Stimulated activated CD4-positive, alpha-beta T cell treated with anti-CD3 and anti-CD28 coated beads, TNF-alpha, amount 100 ng/mL, for 48 hours (primary cell): ENCODE data around the gene BBS4.
"Not testable (repeated sequence)": the region's sequence is repeated elsewhere in the genome, so short reads cannot be mapped to it uniquely, and the experiment has no call there.

ENCODE experiments used
- DNase-seq, 3 donors: peaks; one replicate each; pipeline ENCODE4 v3.0.0-alpha.2; 2020; ENCODE audit warnings: low read depth in 3 of 3

The BBS4 gene, protein sequence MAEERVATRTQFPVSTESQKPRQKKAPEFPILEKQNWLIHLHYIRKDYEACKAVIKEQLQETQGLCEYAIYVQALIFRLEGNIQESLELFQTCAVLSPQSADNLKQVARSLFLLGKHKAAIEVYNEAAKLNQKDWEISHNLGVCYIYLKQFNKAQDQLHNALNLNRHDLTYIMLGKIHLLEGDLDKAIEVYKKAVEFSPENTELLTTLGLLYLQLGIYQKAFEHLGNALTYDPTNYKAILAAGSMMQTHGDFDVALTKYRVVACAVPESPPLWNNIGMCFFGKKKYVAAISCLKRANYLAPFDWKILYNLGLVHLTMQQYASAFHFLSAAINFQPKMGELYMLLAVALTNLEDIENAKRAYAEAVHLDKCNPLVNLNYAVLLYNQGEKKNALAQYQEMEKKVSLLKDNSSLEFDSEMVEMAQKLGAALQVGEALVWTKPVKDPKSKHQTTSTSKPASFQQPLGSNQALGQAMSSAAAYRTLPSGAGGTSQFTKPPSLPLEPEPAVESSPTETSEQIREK

DNA sequence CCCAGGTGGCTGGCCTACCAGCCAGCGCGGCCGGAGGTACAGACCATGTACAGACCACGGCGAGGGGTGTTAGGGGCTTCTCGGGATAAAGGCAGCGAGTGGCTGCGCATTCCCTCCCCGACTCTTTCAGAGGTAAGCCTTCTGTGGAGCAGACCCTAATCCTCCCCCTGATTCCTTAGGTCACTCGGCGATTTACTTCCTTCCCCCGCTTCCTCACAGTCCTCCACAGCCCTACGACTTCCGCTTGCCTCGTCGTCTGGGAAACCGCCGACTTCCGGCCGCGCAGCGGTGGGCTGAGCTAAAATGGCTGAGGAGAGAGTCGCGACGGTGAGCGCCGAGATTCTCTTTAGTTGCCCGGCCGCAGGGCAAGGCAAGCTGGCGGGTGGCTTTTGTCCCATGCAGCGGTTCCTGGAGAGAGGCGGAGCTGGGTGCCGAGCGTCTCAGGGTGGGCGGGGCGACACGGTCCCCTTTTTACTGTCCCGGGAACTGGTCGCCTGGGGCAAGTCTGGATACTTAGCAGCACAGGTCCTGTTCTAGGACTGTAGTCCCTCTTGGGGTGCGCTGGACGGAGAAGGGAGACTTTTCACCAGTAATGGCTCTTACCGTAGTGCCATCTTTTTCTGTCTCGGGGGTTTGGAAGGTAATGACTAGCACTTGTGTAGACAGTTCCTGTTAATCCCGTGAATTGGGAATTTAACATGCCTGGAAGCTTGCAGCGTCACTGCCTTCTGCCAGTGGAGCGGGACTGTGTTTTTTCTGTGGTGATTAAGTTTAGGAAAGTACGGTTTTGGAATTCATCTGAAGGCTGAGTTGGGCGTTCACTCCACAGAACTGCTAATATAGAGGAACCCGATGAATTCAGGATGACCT is at the start of gene BBS4, which contains the start of gene HIGD2B:
BBS4 (plus strand) TSS at position 283 of the 870 bp plus-strand sequence; CDS start at position 304, 21 bp downstream.
HIGD2B (minus strand) TSS at position 258 of the 870 bp plus-strand sequence. CDS start 9,808 bp downstream, outside the sequence.
- DNase-seq: peak; percentile 70 to 82 (median 74)

DNA sequence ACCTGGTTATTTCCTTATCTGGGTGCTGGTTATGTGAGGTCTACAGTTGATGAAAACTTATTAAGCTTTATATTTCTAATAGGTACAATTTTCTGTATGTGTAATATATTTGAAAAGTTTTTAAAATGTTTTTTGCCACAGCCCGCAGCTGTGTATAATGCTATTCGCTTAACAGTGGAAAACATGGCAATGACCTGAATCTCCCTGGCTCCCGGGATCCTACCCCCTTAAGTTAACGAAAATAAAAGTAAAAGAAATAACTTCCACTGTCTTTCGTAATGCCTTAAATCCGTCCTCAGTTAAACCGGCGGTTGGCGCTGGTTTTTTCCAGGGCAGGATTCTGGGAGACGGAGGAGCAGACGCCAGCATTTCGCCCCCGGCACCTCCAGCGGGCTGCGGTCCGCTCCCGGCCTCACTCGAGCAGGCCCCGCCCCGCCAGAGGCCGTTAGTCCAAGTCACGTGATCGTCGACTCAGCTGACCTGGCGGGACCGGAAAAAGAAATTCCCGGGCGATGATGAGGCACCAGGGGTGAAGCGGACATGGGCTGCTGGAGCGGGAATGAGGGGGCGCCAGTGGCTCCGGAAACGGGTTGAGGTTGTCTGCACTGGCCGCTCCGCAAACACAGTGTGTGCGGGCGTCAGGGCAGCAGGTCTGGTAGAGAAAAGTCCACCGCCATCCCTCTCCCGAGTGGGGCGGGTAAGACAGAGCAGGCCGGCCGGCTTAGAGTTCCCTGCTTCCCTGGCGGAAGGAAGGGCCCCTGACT is 49.3 kb upstream of the BBS4 start:
- DNase-seq: peak in 2 of 3 donors; percentile 46 to 48

DNA sequence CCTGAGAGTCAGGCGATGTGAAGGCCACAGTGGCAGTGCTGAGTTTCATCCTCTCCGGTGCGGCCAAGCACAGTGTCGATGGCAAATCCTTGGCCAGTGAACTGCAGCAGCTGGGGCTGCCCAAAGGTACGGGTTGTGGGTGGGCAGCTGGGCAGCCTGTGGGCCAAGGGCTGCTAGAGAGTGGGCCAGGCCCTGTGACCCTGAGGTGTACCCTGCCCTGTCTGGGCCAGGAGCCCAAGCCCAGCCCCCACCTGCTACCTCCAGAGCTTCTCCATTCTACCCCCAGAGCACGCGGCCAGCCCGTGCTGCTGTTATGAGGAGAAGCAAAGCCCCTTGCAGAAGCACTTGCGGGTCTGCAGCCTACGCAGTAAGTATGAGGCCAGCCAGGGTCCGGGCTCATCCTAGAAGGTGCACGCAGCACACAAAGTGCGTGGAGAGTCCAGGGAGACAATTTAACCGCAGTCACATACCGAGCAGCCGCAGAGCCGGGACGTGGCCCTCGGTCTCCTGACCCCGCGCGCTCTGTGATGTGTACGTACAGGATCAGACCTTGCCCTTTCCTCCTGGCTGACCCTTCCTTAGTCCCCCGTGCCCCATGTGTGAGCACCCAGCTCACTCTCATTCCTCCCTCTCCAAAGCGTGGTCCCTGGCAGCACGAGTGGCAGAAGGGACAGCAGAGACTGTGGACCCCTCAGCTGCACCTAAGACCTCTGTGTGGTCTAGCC is 46.1 kb upstream of the BBS4 start:
- DNase-seq: not testable (repeated sequence)

DNA sequence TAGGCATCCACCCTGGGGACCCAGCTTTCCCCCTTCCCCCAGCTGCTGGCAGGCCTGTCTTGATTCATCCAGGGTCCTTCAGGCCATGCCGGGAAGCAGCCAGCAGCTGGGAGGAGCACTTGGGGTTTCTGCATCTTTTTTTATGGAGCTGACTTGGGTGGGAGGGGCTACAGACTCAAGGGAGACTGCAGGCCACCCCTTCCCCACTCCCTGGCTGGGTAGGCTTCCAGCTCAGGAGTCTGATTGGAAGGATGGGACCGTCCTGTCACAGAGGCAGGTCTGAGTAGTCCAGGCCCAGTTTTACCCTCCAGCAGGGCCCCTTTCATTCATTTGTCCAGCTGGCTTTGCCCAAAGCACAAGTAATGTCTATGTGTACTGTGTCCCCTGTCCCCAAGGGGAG is 43.7 kb upstream of the BBS4 start:
- DNase-seq: not testable (repeated sequence)

DNA sequence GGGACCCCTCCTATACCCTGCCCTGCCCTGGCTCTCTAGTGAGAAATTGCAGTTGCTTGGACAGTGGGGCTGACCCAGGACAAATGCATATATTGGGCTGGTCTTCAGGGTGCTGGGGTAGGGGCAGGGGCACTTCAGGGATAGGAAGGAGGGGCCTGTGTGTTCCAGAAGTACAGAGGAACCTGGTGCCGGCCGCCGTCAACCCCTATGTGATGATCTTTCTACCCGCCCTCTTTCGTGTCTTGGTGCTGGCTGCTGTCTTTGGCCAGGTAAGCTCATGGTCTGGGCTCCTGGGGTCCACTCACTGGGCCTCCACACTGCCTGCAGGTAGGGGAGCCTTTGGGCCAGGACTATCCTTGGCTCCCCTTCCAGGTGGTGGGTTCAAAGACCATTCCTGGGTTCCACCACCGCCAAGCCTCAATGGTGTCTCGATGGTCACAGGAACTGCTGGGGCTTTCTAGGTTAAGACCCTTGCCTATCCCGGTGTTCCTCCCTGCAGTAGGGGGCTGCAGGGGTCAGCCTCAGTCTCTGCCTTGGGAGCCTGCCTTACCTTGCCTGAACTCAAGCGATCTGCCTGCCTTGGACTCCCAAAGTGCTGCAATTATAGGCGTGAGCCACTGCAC is 37.3 kb upstream of the BBS4 start:
- DNase-seq: not testable (repeated sequence)

DNA sequence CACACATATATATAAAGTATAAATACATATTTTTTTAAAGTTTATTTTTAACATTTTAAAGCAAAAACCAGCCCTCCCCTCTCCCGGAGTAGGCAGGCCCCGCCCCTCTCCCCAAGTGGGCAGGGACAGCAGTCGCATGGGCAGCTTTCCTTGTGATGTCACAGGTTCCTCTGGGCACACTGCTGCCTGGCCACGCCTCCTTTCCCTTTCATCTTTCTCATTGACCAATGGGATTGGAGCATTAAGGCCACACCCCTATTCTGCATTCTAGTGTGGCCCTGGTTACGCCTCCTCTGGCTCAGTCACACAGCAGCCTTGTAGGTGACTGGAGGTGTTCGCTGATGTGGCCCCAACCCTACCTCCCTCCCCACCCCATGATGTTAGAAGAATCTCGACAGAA is 31.6 kb upstream of the BBS4 start, which contains the start of gene GOLGA6B:
GOLGA6B (plus strand) TSS at position 301 of the 400 bp plus-strand sequence; CDS start at position 342, 41 bp downstream.
- DNase-seq: not testable (repeated sequence)

DNA sequence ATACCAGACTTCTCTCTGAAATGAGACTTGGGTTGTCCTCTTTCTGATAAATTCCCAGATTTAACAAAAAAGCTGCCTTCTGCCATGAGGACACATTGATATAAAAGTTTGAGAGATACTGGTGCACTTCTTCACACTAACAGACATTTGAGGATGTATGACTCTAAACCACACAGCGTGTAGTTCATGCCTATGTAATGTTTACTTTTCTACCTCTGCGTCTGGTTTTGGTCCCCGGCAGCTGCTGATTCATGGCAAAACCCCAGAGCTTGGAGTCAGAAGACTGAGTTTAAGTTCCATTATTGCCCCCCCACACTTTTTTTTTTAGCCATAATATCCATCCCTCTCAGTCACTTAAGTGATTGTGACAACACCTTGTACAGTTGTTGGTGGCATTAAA is 30.0 kb upstream of the BBS4 start:
- not testable (repeated sequence) for DNase-seq

DNA sequence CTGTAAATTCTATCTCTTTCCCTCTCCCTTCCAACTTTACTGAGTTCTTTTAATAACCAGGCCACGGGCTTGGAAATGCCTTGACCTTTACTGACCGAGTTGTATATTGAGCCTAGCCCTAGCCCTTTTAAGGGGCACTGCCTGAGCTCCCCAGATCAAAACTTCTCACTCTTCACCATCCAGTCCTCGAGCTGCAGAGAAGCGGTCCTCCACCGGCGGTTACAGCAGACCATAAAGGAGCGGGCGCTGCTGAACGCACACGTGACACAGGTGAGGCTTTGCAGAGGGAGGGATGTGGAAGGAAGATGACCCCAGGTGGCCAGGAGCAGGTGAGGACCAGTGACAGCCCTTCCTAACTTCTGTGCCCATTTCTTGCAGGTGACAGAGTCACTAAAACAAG is 24.9 kb upstream of the BBS4 start:
- not testable (repeated sequence) for DNase-seq

DNA sequence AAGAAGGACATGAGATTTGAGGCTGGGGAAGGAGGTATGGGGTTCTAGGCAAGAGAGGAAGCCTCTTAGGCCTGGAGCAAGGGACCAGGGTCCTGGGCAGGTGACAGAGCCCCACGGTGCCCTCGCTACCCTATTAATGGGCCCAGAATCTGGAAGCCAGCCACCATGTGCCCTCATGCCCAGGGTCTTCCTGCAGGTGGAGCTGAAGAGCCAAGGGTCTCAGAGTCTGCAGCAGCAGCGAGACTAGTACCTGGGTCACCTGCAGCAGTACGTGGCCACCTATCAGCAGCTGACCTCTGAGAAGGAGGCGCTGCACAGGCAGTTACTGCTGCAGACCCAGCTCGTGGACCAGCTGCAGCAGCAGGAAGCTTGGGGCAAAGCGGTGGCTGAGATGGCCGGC is 22.1 kb upstream of the BBS4 start:
- DNase-seq: not testable (repeated sequence)

DNA sequence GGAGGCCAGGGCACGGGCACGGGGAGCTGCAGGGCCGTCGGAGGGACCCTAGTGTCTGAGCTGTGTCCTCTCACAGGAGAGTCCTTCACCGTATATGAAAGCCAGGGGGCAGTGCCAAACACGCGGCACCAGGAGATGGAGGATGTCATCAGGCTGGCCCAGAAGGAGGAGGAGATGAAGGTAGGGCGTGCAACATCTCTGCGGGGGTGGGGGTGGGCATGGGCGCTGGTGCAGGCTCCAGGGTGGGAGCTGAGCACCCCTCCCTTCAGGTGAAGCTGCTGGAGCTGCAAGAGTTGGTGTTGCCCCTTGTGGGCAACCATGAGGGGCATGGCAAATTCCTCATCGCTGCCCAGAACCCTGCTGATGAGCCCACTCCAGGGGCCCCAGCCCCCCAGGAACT is 20.3 kb upstream of the BBS4 start:
- DNase-seq: not testable (repeated sequence)

DNA sequence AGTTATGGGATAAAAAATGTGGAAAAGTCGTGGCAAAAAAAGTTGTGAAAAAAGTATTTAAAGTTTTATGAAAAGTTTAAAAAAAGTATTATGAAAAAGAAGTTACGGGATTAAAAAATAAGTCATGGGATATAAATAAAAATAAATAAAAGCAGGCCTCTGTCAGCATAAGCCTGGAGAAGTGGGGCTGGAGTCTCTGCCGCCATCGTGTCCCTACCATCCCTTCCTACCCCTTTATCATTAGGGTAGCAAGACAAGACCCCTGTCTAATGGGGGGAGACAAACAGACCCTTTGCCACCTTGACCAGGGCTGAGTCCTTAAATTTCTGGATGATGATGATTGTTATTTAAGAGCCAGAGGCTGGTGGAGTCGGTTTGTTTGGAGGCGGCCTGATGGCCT is 16.2 kb upstream of the BBS4 start:
- not testable (repeated sequence) for DNase-seq

DNA sequence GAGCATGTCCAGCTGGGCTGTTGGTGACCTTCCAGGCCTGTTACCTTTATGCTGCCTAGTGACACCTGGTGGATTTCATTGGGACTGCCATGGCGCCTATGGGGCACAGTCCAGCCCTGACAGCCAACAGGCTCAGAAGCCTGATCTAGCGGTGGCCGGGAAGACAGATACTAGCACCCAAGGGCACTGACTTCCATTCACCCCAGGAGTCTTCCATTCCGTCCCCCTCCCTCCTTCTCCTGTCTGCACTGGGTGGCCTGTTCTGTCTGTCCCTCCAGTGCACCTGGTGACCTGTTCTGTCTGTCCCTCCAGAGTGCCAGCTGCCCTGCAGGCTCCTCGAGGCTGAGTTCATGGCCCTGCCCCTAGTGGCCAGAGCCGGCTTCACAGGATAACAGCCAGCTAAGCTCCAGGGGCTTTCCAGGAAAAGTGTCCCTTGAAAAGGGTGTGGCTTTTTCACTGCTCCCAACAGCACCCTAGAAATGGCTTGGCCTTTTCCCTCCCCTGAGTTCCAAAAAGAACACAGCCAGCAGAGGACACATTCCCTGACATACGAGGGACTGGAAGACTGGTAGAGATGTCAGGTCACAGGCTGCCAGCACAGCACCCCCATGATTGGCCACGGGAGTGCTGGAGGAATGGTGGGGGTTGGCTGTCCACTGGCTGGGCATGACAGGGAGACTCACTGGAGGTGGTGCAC is 15.2 kb upstream of the BBS4 start:
- peak; percentile 47 to 56 (median 50) for DNase-seq

DNA sequence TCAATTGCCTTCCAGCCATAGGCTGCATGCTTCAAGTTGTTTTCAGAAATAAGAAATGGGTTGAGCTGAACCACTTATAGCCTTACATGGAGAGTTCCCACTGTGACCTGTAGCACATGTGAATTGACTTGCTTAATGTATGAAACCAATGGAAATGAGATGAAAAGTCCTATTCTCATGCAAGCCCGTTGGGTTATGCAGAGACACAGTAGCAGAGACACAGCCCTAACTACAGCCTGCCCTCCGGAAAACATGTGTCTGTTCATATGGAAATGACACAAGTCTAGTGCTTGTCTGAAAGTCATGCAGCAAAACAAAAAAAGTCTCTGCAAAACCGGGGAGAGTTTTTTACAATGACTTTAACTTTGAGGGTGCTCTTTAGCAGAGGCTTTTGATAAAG is 14.5 kb upstream of the BBS4 start:
- DNase-seq: no peak

DNA sequence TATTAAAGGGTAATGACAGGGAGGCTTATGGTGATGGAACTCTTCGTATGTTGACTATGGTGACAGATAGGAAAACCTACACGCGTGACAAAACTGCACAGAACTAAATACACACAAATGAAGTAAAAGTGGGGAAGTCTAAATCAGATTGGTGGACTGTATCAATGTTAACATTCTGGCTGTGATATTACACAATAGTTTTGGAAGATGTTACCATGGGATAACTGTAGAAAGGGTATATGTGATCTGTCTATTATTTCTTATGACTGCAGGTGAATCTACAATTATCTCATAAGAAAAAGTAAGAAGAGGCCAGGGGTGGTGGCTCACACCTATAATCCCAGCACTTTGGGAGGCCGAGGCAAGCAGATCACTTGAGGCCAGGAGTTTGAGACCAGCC is 9.2 kb upstream of the BBS4 start:
- DNase-seq: no peak

DNA sequence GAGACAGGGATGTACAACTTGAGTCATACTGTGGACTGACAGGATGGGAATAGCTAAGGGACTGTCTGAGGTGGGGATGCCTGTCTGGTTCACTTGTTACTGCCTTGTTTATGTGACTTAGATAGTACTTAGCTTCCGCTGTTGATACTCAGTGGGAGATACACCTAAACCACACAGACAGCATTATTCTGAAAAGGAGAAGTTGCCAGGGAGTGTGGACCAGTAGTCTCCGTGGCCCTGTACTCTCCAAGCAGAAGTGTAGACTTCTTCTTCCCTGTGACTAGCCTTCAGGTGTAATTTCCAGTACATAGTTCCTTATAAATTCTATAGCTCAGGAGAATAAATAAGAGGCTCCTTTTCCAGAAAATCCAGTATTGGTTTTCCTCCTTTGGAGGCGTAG is 5.1 kb upstream of the BBS4 start:
- DNase-seq: no peak

DNA sequence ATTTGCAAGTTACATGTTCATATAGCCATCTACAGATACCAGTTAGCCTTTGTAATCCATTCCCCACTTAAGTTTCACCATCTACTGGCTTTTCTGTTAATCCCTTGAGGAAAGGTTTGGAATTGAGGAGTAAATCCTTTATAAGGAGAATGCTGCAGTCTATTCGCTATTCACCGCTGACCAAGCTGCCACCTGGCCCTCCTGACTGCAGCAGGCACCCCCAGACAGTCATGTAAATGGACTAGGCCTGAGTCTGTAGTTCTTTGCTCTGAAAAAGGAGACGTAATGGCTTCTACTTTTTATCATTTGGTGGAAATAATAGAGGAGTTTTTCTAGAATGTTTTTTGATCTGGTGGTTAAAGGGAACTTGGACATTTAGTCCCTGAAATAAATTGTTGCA is 3.2 kb upstream of the BBS4 start:
- no peak for DNase-seq

DNA sequence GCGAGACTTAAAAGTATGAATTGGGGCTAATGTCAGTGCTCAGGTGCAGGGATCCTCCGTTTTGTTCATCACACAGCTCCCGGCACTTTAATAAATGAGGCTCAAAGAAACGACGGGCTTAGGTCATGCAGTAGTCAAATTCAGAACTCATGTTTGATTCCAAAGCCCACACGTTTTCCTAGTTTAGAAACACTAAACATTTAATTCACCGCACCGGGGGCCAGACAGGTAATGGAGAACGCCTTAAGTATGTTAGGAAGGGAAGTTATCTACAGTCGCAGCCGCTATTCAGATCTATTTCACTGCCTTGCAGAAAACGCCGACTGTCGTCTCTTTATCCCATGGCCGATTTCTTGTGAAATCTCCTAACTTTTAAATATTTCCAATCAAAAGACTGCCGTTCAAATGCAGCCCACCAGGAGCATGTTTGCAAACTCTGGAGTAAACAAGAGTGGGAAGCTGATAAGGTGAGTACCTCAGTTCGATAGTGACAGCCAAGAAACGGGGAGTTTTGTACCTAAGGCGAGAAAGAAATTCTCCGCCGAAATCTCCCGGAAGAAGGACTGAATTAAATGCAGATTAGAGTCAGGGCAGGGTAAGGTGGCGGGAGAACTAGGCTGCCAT is 594 bp upstream of the BBS4 start:
- DNase-seq: peak in 1 of 3 donors; percentile 4

DNA sequence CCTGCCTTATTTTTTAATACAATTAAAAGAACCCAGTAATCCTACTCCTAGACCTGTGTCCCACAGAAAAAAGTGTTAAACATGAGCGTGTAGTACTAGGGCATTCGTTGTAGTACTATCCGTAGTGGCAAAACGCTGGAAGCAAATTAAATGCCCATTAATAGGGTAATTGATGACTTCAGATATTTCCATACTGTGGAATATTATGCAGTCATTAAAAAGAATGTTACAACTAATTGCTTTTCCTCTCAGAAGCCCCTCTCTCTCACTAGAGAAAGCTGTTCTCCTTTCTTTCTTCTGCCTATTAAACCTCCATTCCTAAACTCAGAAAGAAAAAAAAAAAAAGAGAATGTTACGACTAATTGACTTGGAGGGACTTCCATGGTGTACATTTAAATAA is 2.7 kb downstream of the BBS4 start:
- DNase-seq: no peak

DNA sequence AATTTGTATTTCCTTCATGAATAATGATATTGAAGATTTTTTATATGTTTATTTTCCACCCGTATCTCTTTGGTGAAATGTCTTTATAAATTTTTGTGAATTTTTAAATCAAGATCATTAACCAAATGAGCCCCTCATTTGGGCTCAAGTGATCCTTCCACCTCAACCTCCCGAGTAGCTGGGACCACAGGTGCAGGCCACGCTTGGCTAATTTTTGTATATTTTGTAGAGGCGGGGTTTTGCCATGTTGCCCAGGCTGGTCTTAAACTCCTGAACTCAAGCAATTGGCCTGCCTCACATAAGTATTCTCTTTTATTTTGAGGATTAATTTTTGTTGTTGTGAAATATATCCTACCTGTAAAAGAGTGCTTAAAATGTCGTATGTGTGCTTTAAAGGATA is 4.9 kb downstream of the BBS4 start:
- DNase-seq: no peak
